Suprapubic skin (tissue), 4 donors: ENCODE data around the gene TMEM242. TPM values are rescaled to one million over a fixed set of nuclear protein-coding genes. Genes with fewer than 3 reads are reported as not detected.

Experiments used
- DNase-seq, 2 donors: peaks; one replicate each; pipeline ENCODE4 v3.0.0-alpha.2; 2019; ENCODE audit warnings: low spot score in 2 of 2
- H3K27ac ChIP-seq: fragments of 200-600 bp; sonication (generic); one replicate; pipeline ENCODE4 v1.5.1; 2019
- H3K27me3 ChIP-seq: fragments of 200-600 bp; sonication (generic); one replicate; pipeline ENCODE4 v1.5.1; 2019
- H3K36me3 ChIP-seq: fragments of 200-600 bp; sonication (generic); one replicate; pipeline ENCODE4 v1.5.1; 2019
- H3K4me1 ChIP-seq: fragments of 200-600 bp; sonication (generic); one replicate; pipeline ENCODE4 v1.5.1; 2019
- H3K4me3 ChIP-seq: fragments of 200-600 bp; sonication (generic); one replicate; pipeline ENCODE4 v1.5.1; 2019; ENCODE audit warnings: mild to moderate bottlenecking
- H3K9me3 ChIP-seq: fragments of 200-600 bp; sonication (generic); one replicate; pipeline ENCODE4 v1.5.1; 2019
- CTCF ChIP-seq, 2 donors: fragments of 200-600 bp in 1 of 2; fragments of 450-650 bp in 1 of 2; sonication (generic) in 1 of 2; IDR thresholded peaks; one replicate each; pipeline ENCODE4 v1.5.1; 2016 to 2019; ENCODE audit warnings: antibody characterized with exemption in 2 of 2, mild to moderate bottlenecking in 1 of 2, moderate library complexity in 1 of 2
- EP300 ChIP-seq: sonication (generic); formaldehyde crosslinking; IDR thresholded peaks from one replicate; pipeline ENCODE4 v1.6.1; 2017; ENCODE audit warnings: antibody characterized with exemption
- POLR2A ChIP-seq, 2 donors: fragments of 450-650 bp; IDR thresholded peaks; one replicate each; pipeline ENCODE4 v1.6.1; 2017; ENCODE audit warnings: antibody characterized with exemption in 2 of 2, mild to moderate bottlenecking in 2 of 2, moderate library complexity in 2 of 2
- POLR2AphosphoS5 ChIP-seq, 3 donors: sonication (generic); formaldehyde crosslinking; IDR thresholded peaks; one replicate each; pipeline ENCODE4 v1.6.1; 2017; ENCODE audit warnings: antibody characterized with exemption in 3 of 3
- WGBS: methylation state at CpG from one replicate; pipeline ENCODE4 v1.1.5; 2018; 5-methylcytosine and 5-hydroxymethylcytosine counted together
- total RNA-seq, 4 donors: library from RNA; depleted of rRNA; stranded (reverse); fragments of >200 nt; gene quantifications; one replicate each; pipeline ENCODE4 v1.1.0, GENCODE V29; 2016

The TMEM242 gene
- total RNA-seq, 4 donors from 2014 or later = 3.9 to 5.7 (median 4.6) TPM

DNA sequence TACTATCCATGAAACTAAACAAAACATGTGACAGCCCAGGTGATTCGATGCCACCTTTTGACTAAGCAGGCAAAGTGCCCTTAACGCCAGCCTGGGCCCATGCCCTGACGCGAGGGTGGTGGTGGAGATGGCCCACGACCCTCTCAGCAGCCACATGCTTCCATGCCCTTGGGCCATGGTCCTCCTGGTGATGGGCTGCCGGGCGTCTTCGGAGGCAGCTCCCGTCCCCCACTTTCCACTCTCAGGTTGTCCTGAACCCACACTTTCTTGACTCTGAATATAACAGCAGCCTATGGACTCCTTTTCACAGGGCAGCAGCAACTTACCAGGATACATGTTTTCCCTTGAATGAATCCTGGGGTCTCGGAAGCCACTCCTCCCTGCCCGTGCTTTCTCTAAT, 33.6 kb downstream of the TMEM242 start:
- Histone ChIP-seq H3K4me1 (no peaks in the 10 kb centered on the region), H3K36me3 (peaks cover 24% of the 10 kb centered on the region), H3K27ac (no peak overlapping the region), H3K4me3 (no peak overlapping the region), H3K27me3 (no peaks in the 10 kb centered on the region), H3K9me3 (no peaks in the 10 kb centered on the region)
- WGBS = 68% methylated on average over 11 of the region's 11 CpGs
- no peak for DNase-seq
- TF ChIP-seq CTCF (IDR thresholded peaks at IDR 0.05) (no peak), POLR2AphosphoS5 (IDR thresholded peaks at IDR 0.05) (no peak), EP300 (no peak), POLR2A (IDR thresholded peaks at IDR 0.05) (no peak)

- H3K36me3 ChIP-seq = peaks cover 24% of the 10 kb centered on the region
- WGBS = 81% methylated on average over 9 of the region's 9 CpGs
- no peak overlapping the region for H3K27ac ChIP-seq
- no peaks in the 10 kb centered on the region for H3K4me1 ChIP-seq
- H3K27me3 ChIP-seq = no peaks in the 10 kb centered on the region
- no peak for DNase-seq
- no peak overlapping the region for H3K4me3 ChIP-seq
- no peak for TF ChIP-seq POLR2A (IDR thresholded peaks at IDR 0.05)
- no peak for TF ChIP-seq EP300
- no peak for TF ChIP-seq CTCF (IDR thresholded peaks at IDR 0.05)
- H3K9me3 ChIP-seq = no peaks in the 10 kb centered on the region
Observed at GRCh38 chr6:157288575-157288974, 34.7 kb downstream of the TMEM242 start.

GRCh38 chr6:157287923-157288322, 35.4 kb downstream of the TMEM242 start:
- no peak for TF ChIP-seq POLR2AphosphoS5 (IDR thresholded peaks at IDR 0.05)
- no peak for TF ChIP-seq CTCF (IDR thresholded peaks at IDR 0.05)
- TF ChIP-seq EP300 = no peak
- no peak for TF ChIP-seq POLR2A (IDR thresholded peaks at IDR 0.05)
- DNase-seq = no peak
- Histone ChIP-seq H3K36me3 (peaks cover 24% of the 10 kb centered on the region), H3K27me3 (no peaks in the 10 kb centered on the region), H3K4me1 (no peaks in the 10 kb centered on the region), H3K27ac (no peak overlapping the region), H3K4me3 (no peak overlapping the region), H3K9me3 (no peaks in the 10 kb centered on the region)
- WGBS = 88% methylated on average over 7 of the region's 7 CpGs

GRCh38 chr6:157287247-157287850, 36.0 kb downstream of the TMEM242 start:
- Histone ChIP-seq H3K27ac (no peak overlapping the region), H3K4me1 (no peaks in the 10 kb centered on the region), H3K4me3 (no peak overlapping the region), H3K36me3 (peaks cover 24% of the 10 kb centered on the region), H3K27me3 (no peaks in the 10 kb centered on the region), H3K9me3 (no peaks in the 10 kb centered on the region)
- no peak for DNase-seq
- 85% methylated on average over 10 of the region's 10 CpGs for WGBS
- TF ChIP-seq POLR2A (IDR thresholded peaks at IDR 0.05) (no peak), CTCF (IDR thresholded peaks at IDR 0.05) (no peak), EP300 (no peak), POLR2AphosphoS5 (IDR thresholded peaks at IDR 0.05) (no peak)

DNA sequence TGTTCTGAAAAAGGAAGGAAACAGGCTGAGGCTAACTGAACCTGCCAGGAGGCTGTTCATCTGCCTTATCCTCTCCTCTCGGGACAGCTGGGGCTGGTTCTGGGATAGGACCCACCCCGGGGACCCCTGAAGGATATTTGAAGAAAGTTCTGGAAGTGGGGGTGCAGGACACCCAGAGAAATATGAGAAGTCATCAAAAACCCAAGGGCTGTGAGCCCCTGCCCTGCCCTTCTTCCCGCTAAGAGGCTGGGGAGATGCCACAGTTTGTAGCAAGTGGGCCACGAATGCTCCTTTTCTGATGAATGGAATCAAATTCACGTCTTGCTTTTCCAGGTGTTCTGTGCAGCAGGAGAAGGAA, 37.9 kb downstream of the TMEM242 start:
- H3K27ac ChIP-seq = no peak overlapping the region
- H3K36me3 ChIP-seq = peaks cover 14% of the 10 kb centered on the region
- no peak overlapping the region for H3K4me3 ChIP-seq
- no peak for DNase-seq
- no peaks in the 10 kb centered on the region for H3K9me3 ChIP-seq
- no peaks in the 10 kb centered on the region for H3K27me3 ChIP-seq
- TF ChIP-seq POLR2A (IDR thresholded peaks at IDR 0.05) (no peak), EP300 (no peak), POLR2AphosphoS5 (IDR thresholded peaks at IDR 0.05) (no peak), CTCF (IDR thresholded peaks at IDR 0.05) (no peak)
- 85% methylated on average over 5 of the region's 5 CpGs for WGBS
- H3K4me1 ChIP-seq = no peaks in the 10 kb centered on the region
